Gastrocnemius medialis (tissue), 4 donors: ENCODE measurements around the gene MCF2L. TPM values are rescaled to one million over a fixed set of nuclear protein-coding genes. Genes with fewer than 3 reads are reported as not detected.
A peak's percentile ranks its signal among the peaks of the same experiment; 100 is the strongest.

Source experiments
- ATAC-seq, 2 donors: fragments of 150-250 bp; one replicate each; pipeline ENCODE4 v1.9.1; 2016
- DNase-seq, 2 donors: peaks; one replicate each; pipeline ENCODE4 v3.0.0-alpha.2; 2019
- H3K27ac ChIP-seq, 4 donors: fragments of 200-600 bp; sonication (generic); 1 replicate in 1 of 4; 2 replicates in 3 of 4; pipeline ENCODE4 v1.5.1; 2016 to 2018; ENCODE audit warnings: mild to moderate bottlenecking in 2 of 4, moderate library complexity in 1 of 4
- H3K27me3 ChIP-seq, 3 donors: fragments of 200-600 bp; sonication (generic) in 2 of 3; 1 replicate in 1 of 3; 2 replicates in 2 of 3; pipeline versions ENCODE4 v1.5.1 to v1.6.0; 2016 to 2019; ENCODE audit warnings: mild to moderate bottlenecking in 1 of 3, moderate library complexity in 1 of 3
- H3K36me3 ChIP-seq, 2 donors: fragments of 200-600 bp; sonication (generic) in 1 of 2; one replicate each; pipeline ENCODE4 v1.5.1; 2017 to 2018
- H3K4me1 ChIP-seq, 2 donors: fragments of 200-600 bp; sonication (generic) in 1 of 2; one replicate each; pipeline ENCODE4 v1.5.1; 2016 to 2017; ENCODE audit warnings: mild to moderate bottlenecking in 2 of 2
- H3K4me3 ChIP-seq, 4 donors: fragments of 200-600 bp; sonication (generic) in 3 of 4; 1 replicate in 1 of 4; 2 replicates in 3 of 4; pipeline ENCODE4 v1.5.1; 2016 to 2019; ENCODE audit warnings: mild to moderate bottlenecking in 2 of 4
- H3K9me3 ChIP-seq, 3 donors: fragments of 200-600 bp; sonication (generic) in 2 of 3; 1 replicate in 1 of 3; 2 replicates in 2 of 3; pipeline ENCODE4 v1.5.1; 2016 to 2019
- POLR2A ChIP-seq, 2 donors: fragments of 450-650 bp; IDR thresholded peaks; one replicate each; pipeline ENCODE4 v1.6.1; 2017; ENCODE audit warnings: antibody characterized with exemption in 2 of 2, mild to moderate bottlenecking in 2 of 2, moderate library complexity in 2 of 2
- in situ Hi-C, 4 donors: fragments of 200-750 bp; cut with MboI; loops; one replicate each; pipeline versions ENCODE4 v1.15.0 to v1.8.0; 2017; ENCODE audit warnings: low sequenced_read_pairs in 4 of 4
- intact Hi-C: fragments of 100-400 bp; cut with DNase I; formaldehyde crosslinking; loops from one replicate; pipeline ENCODE4 v1.15.1; 2023; ENCODE audit warnings: low total_unique reads
- total RNA-seq, 4 donors: library from RNA; depleted of rRNA; stranded (reverse); fragments of >200 nt; gene quantifications; one replicate each; pipeline versions ENCODE4 v1.1.0 to v1.2.3, GENCODE V29; 2016
- TF ChIP-seq, protein P1 (sequence below), 5 experiments: fragments of 450-650 bp in 3 of 5; fragments of 200-600 bp in 2 of 5; sonication (generic) in 2 of 5; IDR thresholded peaks in 4 of 5; conservative IDR thresholded peaks in 1 of 5; 1 replicate in 4 of 5; 2 replicates in 1 of 5; pipeline ENCODE4 v1.5.1; 2016 to 2019; ENCODE audit warnings: antibody characterized with exemption in 5 of 5, mild to moderate bottlenecking in 3 of 5, moderate library complexity in 3 of 5

Gene MCF2L
- total RNA-seq, 4 donors from 2014 or later: 16.1 to 21.2 (median 19.4) TPM

DNA sequence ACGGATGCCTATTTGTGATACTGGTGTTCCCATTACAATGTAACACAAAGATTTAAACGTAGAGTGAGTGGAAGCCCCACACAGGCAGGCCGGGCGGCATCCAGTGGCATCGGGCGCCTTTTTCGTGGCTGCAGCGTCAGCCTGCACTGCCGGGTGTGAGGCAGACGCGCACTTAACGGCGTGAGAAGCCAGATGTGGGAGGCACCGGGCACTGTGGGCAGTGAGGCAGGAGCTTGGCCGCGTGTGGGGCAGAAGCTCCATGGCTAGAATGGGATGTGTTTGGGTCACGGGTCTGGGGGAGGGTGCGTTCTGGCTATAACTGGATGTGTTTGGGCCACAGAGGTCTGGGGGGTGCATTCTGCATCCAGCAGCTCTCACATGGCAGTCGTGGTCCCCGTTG lies 73.4 kb downstream of the MCF2L start:
- no peaks in the 10 kb centered on the region for H3K36me3 ChIP-seq
- H3K9me3 ChIP-seq: no peaks in the 10 kb centered on the region
- no peak for TF ChIP-seq POLR2A (IDR thresholded peaks at IDR 0.05)
- TF ChIP-seq, protein P1, sequence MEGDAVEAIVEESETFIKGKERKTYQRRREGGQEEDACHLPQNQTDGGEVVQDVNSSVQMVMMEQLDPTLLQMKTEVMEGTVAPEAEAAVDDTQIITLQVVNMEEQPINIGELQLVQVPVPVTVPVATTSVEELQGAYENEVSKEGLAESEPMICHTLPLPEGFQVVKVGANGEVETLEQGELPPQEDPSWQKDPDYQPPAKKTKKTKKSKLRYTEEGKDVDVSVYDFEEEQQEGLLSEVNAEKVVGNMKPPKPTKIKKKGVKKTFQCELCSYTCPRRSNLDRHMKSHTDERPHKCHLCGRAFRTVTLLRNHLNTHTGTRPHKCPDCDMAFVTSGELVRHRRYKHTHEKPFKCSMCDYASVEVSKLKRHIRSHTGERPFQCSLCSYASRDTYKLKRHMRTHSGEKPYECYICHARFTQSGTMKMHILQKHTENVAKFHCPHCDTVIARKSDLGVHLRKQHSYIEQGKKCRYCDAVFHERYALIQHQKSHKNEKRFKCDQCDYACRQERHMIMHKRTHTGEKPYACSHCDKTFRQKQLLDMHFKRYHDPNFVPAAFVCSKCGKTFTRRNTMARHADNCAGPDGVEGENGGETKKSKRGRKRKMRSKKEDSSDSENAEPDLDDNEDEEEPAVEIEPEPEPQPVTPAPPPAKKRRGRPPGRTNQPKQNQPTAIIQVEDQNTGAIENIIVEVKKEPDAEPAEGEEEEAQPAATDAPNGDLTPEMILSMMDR (IDR thresholded peaks at IDR 0.05 in 4 of 5, conservative IDR thresholded peaks at IDR 0.05 in 1 of 5): no peak
- ATAC-seq: no peak
- in situ Hi-C loops (no loop called here), intact Hi-C loops (no loop called here)
- no peak overlapping the region for H3K27ac ChIP-seq
- DNase-seq: no peak
- H3K4me1 ChIP-seq: peaks cover 3 to 12% of the 10 kb centered on the region in 2 donors
- peaks cover 41 to 45% (median 41%) of the 10 kb centered on the region in 3 donors for H3K27me3 ChIP-seq
- H3K4me3 ChIP-seq: no peak overlapping the region

DNA sequence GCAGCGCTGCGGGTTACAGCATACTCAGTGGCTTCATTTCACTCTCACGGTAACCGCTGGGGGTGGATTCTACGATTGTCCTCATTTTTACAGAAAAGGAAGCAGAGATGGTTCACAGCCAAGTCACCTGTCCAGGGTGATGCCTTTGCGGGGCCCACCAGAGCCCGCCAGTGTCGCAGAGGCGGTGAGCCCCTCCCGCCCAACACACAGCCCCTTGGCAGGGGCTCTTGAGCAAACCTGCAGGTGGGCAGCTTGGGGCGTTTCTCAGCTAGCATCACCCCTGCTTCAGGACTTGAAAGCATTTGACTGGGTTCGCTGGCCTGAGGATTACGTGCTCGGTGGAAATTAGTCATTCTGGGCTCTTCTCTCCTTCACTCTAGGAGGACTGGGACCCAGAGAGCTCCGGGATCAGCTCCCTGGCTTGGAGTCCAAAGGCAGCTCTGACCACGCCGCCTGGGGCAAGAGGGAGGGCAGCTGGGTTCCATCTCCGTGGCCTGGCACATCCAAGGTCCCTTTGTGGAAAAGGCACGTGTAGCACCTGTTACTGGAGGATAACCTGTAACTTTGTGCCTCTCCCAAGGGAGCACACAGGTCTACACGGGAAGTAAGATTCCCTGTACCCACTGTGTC lies 74.1 kb downstream of the MCF2L start:
- no peaks in the 10 kb centered on the region for H3K9me3 ChIP-seq
- no peak overlapping the region for H3K27ac ChIP-seq
- DNase-seq (no peak), ATAC-seq (no peak)
- intact Hi-C loops (no loop called here), in situ Hi-C loops (no loop called here)
- peaks cover 41 to 47% (median 45%) of the 10 kb centered on the region in 3 donors for H3K27me3 ChIP-seq
- peaks cover 3 to 12% of the 10 kb centered on the region in 2 donors for H3K4me1 ChIP-seq
- no peak for TF ChIP-seq POLR2A (IDR thresholded peaks at IDR 0.05)
- TF ChIP-seq, protein P1 (IDR thresholded peaks at IDR 0.05 in 4 of 5, conservative IDR thresholded peaks at IDR 0.05 in 1 of 5): no peak
- H3K4me3 ChIP-seq: no peak overlapping the region
- H3K36me3 ChIP-seq: no peaks in the 10 kb centered on the region

DNA sequence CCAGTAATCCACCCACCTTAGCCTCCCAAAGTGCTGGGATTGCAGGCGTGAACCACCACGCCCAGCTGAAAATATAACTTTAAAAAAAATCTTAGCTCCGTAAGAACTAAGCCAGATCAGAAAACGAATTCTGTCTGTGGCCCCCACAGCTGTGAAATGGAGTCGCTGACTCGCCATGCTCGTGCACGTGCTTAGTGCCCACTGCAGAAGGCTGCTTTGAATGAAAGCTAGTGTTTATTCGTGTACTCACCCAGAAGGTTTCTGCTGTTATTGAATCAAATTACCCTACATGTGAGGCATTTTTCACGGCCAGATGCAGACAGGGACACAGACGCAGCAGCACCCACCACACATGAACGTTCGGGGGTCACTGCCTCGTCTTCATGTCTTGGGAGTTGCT lies 74.9 kb downstream of the MCF2L start:
- Histone ChIP-seq H3K27me3 (peaks cover 41 to 51% (median 45%) of the 10 kb centered on the region in 3 donors), H3K4me1 (peaks cover 3 to 12% of the 10 kb centered on the region in 2 donors), H3K4me3 (no peak overlapping the region), H3K36me3 (no peaks in the 10 kb centered on the region), H3K27ac (no peak overlapping the region), H3K9me3 (no peaks in the 10 kb centered on the region)
- DNase-seq: no peak
- ATAC-seq: no peak
- TF ChIP-seq POLR2A (IDR thresholded peaks at IDR 0.05): no peak
- TF ChIP-seq, protein P1 (IDR thresholded peaks at IDR 0.05 in 4 of 5, conservative IDR thresholded peaks at IDR 0.05 in 1 of 5): no peak
- intact Hi-C loops (no loop called here), in situ Hi-C loops (no loop called here)

DNA sequence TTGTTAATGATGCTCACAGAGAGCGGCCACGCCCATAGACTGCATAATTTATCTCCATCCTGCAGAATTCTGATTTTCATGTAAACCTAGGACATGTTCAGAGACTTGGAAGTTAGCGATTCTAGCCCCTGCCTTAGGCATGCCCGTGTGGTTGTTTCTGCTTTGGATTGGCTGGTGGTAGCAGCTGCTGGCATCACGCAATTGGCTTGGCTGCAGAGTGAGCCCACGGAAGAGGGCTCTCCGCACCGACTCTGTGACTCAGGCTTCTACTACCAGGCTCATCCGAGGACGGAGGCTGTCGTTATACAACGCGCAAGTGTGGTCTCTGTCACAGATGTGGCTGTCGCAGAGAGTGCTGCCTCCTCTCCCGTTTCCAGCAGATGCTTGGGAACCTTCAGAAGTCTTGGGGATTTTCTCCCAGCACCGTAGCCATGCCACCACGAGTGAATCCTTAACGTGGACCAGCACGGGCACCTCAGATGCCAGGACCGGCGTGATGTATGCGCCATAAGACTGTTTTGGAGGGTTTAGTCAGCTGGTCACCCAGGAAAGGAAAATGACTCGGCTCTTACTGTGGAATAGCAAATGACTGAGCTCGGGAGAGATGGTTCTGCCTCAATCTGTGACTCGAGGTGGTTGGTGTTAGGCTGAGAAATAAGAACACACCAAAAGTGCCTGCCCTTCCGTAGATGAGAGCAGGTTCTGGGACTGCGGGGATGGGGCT lies 75.5 kb downstream of the MCF2L start:
- DNase-seq: no peak
- Histone ChIP-seq H3K4me1 (peaks cover 4 to 15% of the 10 kb centered on the region in 2 donors), H3K9me3 (no peaks in the 10 kb centered on the region), H3K27ac (peak overlapping the region in 1 of 4 donors; percentile 27), H3K27me3 (peaks cover 41 to 55% (median 45%) of the 10 kb centered on the region in 3 donors), H3K36me3 (no peaks in the 10 kb centered on the region), H3K4me3 (peak overlapping the region in 2 of 4 donors; percentile 5 to 13)
- intact Hi-C loops: no loop called here
- TF ChIP-seq, protein P1 (IDR thresholded peaks at IDR 0.05 in 4 of 5, conservative IDR thresholded peaks at IDR 0.05 in 1 of 5): no peak
- TF ChIP-seq POLR2A (IDR thresholded peaks at IDR 0.05): no peak
- in situ Hi-C loops: no loop called here
- peak in 1 of 2 donors; percentile 47 for ATAC-seq
